Liver (tissue), 3 donors: ENCODE measurements around the gene STAMBPL1.
"Not testable (repeated sequence)": the region's sequence is repeated elsewhere in the genome, so short reads cannot be mapped to it uniquely, and the experiment has no call there.

Source experiments
- ATF3 ChIP-seq: IDR thresholded peaks from 2 replicates; pipeline ENCODE4 v1.6.1; 2016; ENCODE audit warnings: antibody characterized with exemption
- EGR1 ChIP-seq, 2 donors: IDR thresholded peaks; 2 replicates each; pipeline ENCODE4 v1.6.1; 2016 to 2018; ENCODE audit warnings: antibody characterized with exemption in 2 of 2, low read depth in 2 of 2
- FOXA1 ChIP-seq: IDR thresholded peaks from 2 replicates; pipeline ENCODE4 v1.6.1; 2016; ENCODE audit warnings: antibody characterized with exemption
- JUND ChIP-seq, 2 donors: IDR thresholded peaks; 2 replicates each; pipeline ENCODE4 v1.6.1; 2016; ENCODE audit warnings: antibody characterized with exemption in 2 of 2
- RAD21 ChIP-seq, 2 donors: IDR thresholded peaks; 2 replicates each; pipeline ENCODE4 v1.6.1; 2016; ENCODE audit warnings: antibody characterized with exemption in 2 of 2, mild to moderate bottlenecking in 2 of 2
- REST ChIP-seq: IDR thresholded peaks from 2 replicates; pipeline ENCODE4 v1.6.1; 2016; ENCODE audit warnings: antibody characterized with exemption, mild to moderate bottlenecking
- SP1 ChIP-seq: IDR thresholded peaks from 2 replicates; pipeline ENCODE4 v1.6.1; 2018; ENCODE audit warnings: antibody characterized with exemption, mild to moderate bottlenecking
- TAF1 ChIP-seq: conservative IDR thresholded peaks from 2 replicates; pipeline ENCODE4 v1.6.1; 2016; ENCODE audit warnings: antibody characterized with exemption, mild to moderate bottlenecking
- TF ChIP-seq, protein P1 (sequence below): fragments of 150-350 bp; IDR thresholded peaks from 2 replicates; pipeline ENCODE4 v1.5.1; 2017; ENCODE audit warnings: improper control_type of control experiment, low read depth, low read length; ENCODE audit not compliant: missing input control
- TF ChIP-seq, protein P2 (sequence below): IDR thresholded peaks from 2 replicates; pipeline ENCODE4 v1.6.1; 2016; ENCODE audit warnings: antibody characterized with exemption
- TF ChIP-seq, protein P3 (sequence below): IDR thresholded peaks from 2 replicates; pipeline ENCODE4 v1.6.1; 2016; ENCODE audit warnings: antibody characterized with exemption
- donor health status: healthy.
- donor health status: healthy.

DNA sequence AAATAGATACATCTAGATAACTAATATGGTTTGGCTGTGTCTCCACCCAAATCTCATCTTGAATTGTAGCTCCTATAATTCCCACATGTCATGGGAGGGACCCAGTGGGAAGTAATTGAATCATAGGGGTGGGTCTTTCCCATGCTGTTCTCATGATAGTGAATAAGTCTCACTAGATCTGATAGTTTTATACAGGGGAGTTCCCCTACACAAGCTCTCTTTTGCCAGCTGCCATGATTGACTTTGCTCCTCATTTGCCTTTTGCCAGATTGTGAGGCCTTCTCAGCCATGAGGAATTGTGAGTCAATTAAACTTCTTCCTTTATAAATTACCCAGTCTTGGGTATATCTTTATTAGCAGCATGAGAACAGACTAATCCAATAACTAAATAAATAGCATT, 42.4 kb upstream of the STAMBPL1 start:
- TF ChIP-seq, protein P1, sequence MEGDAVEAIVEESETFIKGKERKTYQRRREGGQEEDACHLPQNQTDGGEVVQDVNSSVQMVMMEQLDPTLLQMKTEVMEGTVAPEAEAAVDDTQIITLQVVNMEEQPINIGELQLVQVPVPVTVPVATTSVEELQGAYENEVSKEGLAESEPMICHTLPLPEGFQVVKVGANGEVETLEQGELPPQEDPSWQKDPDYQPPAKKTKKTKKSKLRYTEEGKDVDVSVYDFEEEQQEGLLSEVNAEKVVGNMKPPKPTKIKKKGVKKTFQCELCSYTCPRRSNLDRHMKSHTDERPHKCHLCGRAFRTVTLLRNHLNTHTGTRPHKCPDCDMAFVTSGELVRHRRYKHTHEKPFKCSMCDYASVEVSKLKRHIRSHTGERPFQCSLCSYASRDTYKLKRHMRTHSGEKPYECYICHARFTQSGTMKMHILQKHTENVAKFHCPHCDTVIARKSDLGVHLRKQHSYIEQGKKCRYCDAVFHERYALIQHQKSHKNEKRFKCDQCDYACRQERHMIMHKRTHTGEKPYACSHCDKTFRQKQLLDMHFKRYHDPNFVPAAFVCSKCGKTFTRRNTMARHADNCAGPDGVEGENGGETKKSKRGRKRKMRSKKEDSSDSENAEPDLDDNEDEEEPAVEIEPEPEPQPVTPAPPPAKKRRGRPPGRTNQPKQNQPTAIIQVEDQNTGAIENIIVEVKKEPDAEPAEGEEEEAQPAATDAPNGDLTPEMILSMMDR = not testable (repeated sequence)
- TF ChIP-seq, protein P2, sequence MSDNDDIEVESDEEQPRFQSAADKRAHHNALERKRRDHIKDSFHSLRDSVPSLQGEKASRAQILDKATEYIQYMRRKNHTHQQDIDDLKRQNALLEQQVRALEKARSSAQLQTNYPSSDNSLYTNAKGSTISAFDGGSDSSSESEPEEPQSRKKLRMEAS = not testable (repeated sequence)
- not testable (repeated sequence) for TF ChIP-seq ATF3; SP1; RAD21 (IDR thresholded peaks at IDR 0.05); JUND (IDR thresholded peaks at IDR 0.05); FOXA1; TAF1; REST; EGR1 (IDR thresholded peaks at IDR 0.05; ENCODE audit: low read depth in 2 of 2)
- TF ChIP-seq, protein P3, sequence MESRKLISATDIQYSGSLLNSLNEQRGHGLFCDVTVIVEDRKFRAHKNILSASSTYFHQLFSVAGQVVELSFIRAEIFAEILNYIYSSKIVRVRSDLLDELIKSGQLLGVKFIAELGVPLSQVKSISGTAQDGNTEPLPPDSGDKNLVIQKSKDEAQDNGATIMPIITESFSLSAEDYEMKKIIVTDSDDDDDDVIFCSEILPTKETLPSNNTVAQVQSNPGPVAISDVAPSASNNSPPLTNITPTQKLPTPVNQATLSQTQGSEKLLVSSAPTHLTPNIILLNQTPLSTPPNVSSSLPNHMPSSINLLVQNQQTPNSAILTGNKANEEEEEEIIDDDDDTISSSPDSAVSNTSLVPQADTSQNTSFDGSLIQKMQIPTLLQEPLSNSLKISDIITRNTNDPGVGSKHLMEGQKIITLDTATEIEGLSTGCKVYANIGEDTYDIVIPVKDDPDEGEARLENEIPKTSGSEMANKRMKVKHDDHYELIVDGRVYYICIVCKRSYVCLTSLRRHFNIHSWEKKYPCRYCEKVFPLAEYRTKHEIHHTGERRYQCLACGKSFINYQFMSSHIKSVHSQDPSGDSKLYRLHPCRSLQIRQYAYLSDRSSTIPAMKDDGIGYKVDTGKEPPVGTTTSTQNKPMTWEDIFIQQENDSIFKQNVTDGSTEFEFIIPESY = not testable (repeated sequence)
